H1 (cell line): ENCODE data around the gene RTN4RL2. TPM values are rescaled to one million over a fixed set of nuclear protein-coding genes. Genes with fewer than 3 reads are reported as not detected.

Experiments used
- ATF2 ChIP-seq: IDR thresholded peaks from 2 replicates; pipeline ENCODE4 v1.6.1; 2012; ENCODE audit warnings: low read length, inconsistent platforms
- CHD7 ChIP-seq: fragments of 300-600 bp; sonication (generic); IDR thresholded peaks from 2 replicates; pipeline ENCODE4 v1.7.1; 2012; ENCODE audit warnings: low read length, moderate library complexity, mild to moderate bottlenecking, inconsistent platforms; ENCODE audit not compliant: insufficient replicate concordance
- CTBP2 ChIP-seq: IDR thresholded peaks from 2 replicates; pipeline ENCODE4 v1.7.0; 2011; ENCODE audit warnings: borderline replicate concordance, mild to moderate bottlenecking, moderate library complexity, mixed read lengths, low read length; ENCODE audit not compliant: insufficient read depth, insufficient read length
- JUND ChIP-seq: IDR thresholded peaks from 2 replicates; pipeline ENCODE4 v1.6.1; 2011; ENCODE audit warnings: mild to moderate bottlenecking, improper control_type of control experiment, low read length
- TAF7 ChIP-seq: optimal IDR thresholded peaks from 2 replicates; pipeline ENCODE3; 2011; ENCODE audit warnings: low read depth, mild to moderate bottlenecking, inconsistent platforms, low read length, moderate library complexity, borderline replicate concordance
- USF2 ChIP-seq: IDR thresholded peaks from 2 replicates; pipeline ENCODE4 v1.6.1; 2011; ENCODE audit warnings: low read length, improper control_type of control experiment
- polyA plus RNA-seq, 7 experiments: library from polyadenylated mRNA; depleted of rRNA in 3 of 7; stranded (reverse) in 5 of 7; unstranded in 2 of 7; fragments of >200 nt in 5 of 7; fragments of 200-250 nt in 2 of 7; gene quantifications; 1 replicate in 5 of 7; 2 replicates in 1 of 7; 4 replicates in 1 of 7; pipeline versions ENCODE4 v1.2.1 to v1.2.3, GENCODE V29; 2011 to 2013; ENCODE audit warnings: missing spikeins in 2 of 7, mixed read lengths in 2 of 7
- total RNA-seq: library from RNA; stranded (reverse); fragmentation: NEBNext Ultra II Directional; extraction: Animal tissue kit (Norgen Biotek cat#: 25700); gene quantifications from 2 replicates; pipeline ENCODE4 v1.2.1, GENCODE V29; 2021

Gene RTN4RL2
- total and polyA plus RNA-seq, 2 of the 8 experiments (the other 6 are each of a cell fraction or from before 2014, with no cell fraction given): 11.4 to 23.7 TPM

- TF ChIP-seq CHD7: no peak
- TF ChIP-seq TAF7: no peak
- TF ChIP-seq ATF2: no peak
- TF ChIP-seq CTBP2: no peak
- no peak for TF ChIP-seq JUND
- peak; percentile 56 for TF ChIP-seq USF2
Measured at GRCh38 chr11:57514538-57515331, 54.4 kb downstream of the RTN4RL2 start (continued).
